Lung (tissue), 12 donors: ENCODE data around the gene ALKBH5. TPM values are rescaled to one million over a fixed set of nuclear protein-coding genes. Genes with fewer than 3 reads are reported as not detected.
A peak's percentile ranks its signal among the peaks of the same experiment; 100 is the strongest.

Experiments
- ATAC-seq: fragments of 200-7000 bp; cut with Tn5 transposase; one replicate; pipeline ENCODE4 v1.9.1; 2020; ENCODE audit warnings: moderate number of reproducible peaks; ENCODE audit not compliant: insufficient read depth, low FRiP score
- DNase-seq, 3 donors: peaks; one replicate each; pipeline ENCODE4 v3.0.0-alpha.2; 2013 to 2017
- H3K27ac ChIP-seq, 2 donors: one replicate each; pipeline ENCODE4 v1.5.1; 2013; ENCODE audit warnings: mild to moderate bottlenecking in 2 of 2, moderate library complexity in 2 of 2, control low read depth in 1 of 2, inconsistent platforms in 1 of 2, low read depth in 1 of 2, low read length in 1 of 2
- H3K27me3 ChIP-seq, 3 donors: one replicate each; pipeline ENCODE4 v1.5.1; 2013; ENCODE audit warnings: low read length in 2 of 3; ENCODE audit not compliant: control insufficient read depth in 3 of 3, insufficient read depth in 3 of 3
- H3K36me3 ChIP-seq, 4 donors: one replicate each; pipeline ENCODE4 v1.5.1; 2013; ENCODE audit warnings: low read length in 4 of 4, mild to moderate bottlenecking in 1 of 4, moderate library complexity in 1 of 4; ENCODE audit not compliant: control insufficient read depth in 4 of 4, insufficient read depth in 4 of 4
- H3K4me1 ChIP-seq, 5 donors: one replicate each; pipeline ENCODE4 v1.5.1; 2013; ENCODE audit warnings: low read length in 5 of 5, mild to moderate bottlenecking in 2 of 5, moderate library complexity in 1 of 5; ENCODE audit not compliant: control insufficient read depth in 5 of 5, insufficient read depth in 5 of 5
- H3K4me3 ChIP-seq: one replicate; pipeline ENCODE4 v1.5.1; 2013; ENCODE audit warnings: mild to moderate bottlenecking, control low read depth, moderate library complexity
- H3K9ac ChIP-seq, 2 donors: one replicate each; pipeline ENCODE4 v1.5.1; 2013; ENCODE audit warnings: low read length in 2 of 2, control low read depth in 1 of 2; ENCODE audit not compliant: insufficient read depth in 1 of 2
- H3K9me3 ChIP-seq, 4 donors: one replicate each; pipeline ENCODE4 v1.5.1; 2013; ENCODE audit warnings: low read length in 3 of 4, mild to moderate bottlenecking in 1 of 4, moderate library complexity in 1 of 4; ENCODE audit not compliant: control insufficient read depth in 4 of 4, insufficient read depth in 3 of 4
- CTCF ChIP-seq: IDR thresholded peaks from 2 replicates; pipeline ENCODE4 v1.5.1; 2012; ENCODE audit warnings: mild to moderate bottlenecking; ENCODE audit errors: control extremely low read depth, extremely low read depth
- WGBS, 2 donors: extraction: QIAGEN DNeasy Blood & Tissue Kit; methylation state at CpG; one replicate each; pipeline ENCODE4 v1.1.7; 2013; 5-methylcytosine and 5-hydroxymethylcytosine counted together
- polyA plus RNA-seq, 2 donors: library from polyadenylated mRNA; stranded (reverse); fragments of 200-250 nt; gene quantifications; one replicate each; pipeline ENCODE4 v1.2.1, GENCODE V29; 2013
- total RNA-seq, 2 donors: library from RNA; depleted of rRNA in 1 of 2; stranded (reverse); fragments of >200 nt in 1 of 2; gene quantifications; one replicate each; pipeline ENCODE4 v1.2.1, GENCODE V29; 2014 to 2021
- donor health status: control.
- donor health status: control.
- donor health status: Bipolar disorder and iron deficiency.
- donor health status: healthy.
- donor health status: DM: yes; HTN: yes; CAD: no.

ALKBH5 gene
- total and polyA plus RNA-seq, 4 donors, result 30.2 to 104 (median 59.8) TPM

DNA sequence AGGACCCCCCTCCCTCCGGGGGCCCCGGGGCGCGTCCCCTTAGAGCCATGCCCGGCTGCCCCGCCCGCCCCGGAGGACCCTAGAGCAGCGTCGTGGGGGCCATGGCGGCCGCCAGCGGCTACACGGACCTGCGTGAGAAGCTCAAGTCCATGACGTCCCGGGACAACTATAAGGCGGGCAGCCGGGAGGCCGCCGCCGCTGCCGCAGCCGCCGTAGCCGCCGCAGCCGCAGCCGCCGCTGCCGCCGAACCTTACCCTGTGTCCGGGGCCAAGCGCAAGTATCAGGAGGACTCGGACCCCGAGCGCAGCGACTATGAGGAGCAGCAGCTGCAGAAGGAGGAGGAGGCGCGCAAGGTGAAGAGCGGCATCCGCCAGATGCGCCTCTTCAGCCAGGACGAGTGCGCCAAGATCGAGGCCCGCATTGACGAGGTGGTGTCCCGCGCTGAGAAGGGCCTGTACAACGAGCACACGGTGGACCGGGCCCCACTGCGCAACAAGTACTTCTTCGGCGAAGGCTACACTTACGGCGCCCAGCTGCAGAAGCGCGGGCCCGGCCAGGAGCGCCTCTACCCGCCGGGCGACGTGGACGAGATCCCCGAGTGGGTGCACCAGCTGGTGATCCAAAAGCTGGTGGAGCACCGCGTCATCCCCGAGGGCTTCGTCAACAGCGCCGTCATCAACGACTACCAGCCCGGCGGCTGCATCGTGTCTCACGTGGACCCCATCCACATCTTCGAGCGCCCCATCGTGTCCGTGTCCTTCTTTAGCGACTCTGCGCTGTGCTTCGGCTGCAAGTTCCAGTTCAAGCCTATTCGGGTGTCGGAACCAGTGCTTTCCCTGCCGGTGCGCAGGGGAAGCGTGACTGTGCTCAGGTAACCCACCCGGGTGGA is 759 bp downstream of the ALKBH5 start:
- H3K27me3 ChIP-seq, result no peaks in the 10 kb centered on the region
- DNase-seq, result peak; percentile 50 to 64 (median 58)
- TF ChIP-seq CTCF, result no peak
- 0 to 1% methylated on average over 70 to 92 of the region's 92 CpGs for WGBS, 2 donors
- H3K36me3 ChIP-seq, result peaks cover 0 to 19% (median 8%) of the 10 kb centered on the region in 4 donors
- H3K9ac ChIP-seq, result peak overlapping the region; percentile 44 to 70
- no peaks in the 10 kb centered on the region for H3K9me3 ChIP-seq
- H3K4me1 ChIP-seq, result peaks cover 20 to 50% (median 27%) of the 10 kb centered on the region in 5 donors
- H3K4me3 ChIP-seq, result peak overlapping the region; percentile 89
- peak overlapping the region; percentile 93 to 98 for H3K27ac ChIP-seq
- no peak for ATAC-seq

- DNase-seq (peak; percentile 45 to 89 (median 85)), ATAC-seq (no peak)
- peaks cover 0 to 27% (median 12%) of the 10 kb centered on the region in 4 donors for H3K36me3 ChIP-seq
These were observed 1.8 kb downstream of the ALKBH5 start for GRCh38 chr17:18185391-18185790.

GRCh38 chr17:18185832-18186626 is 2.4 kb downstream of the ALKBH5 start:
- H3K36me3 ChIP-seq, result peaks cover 0 to 27% (median 12%) of the 10 kb centered on the region in 4 donors
- no peaks in the 10 kb centered on the region for H3K9me3 ChIP-seq
- H3K9ac ChIP-seq, result peak overlapping the region; percentile 51 to 79
- H3K4me3 ChIP-seq, result peak overlapping the region; percentile 9
- ATAC-seq, result no peak
- peaks cover 20 to 55% (median 38%) of the 10 kb centered on the region in 5 donors for H3K4me1 ChIP-seq
- peak overlapping the region; percentile 26 to 76 for H3K27ac ChIP-seq
- no peaks in the 10 kb centered on the region for H3K27me3 ChIP-seq
- no peak for TF ChIP-seq CTCF
- DNase-seq, result no peak
- WGBS, 2 donors, result 59 to 75% methylated on average over 10 of the region's 10 CpGs

More at GRCh38 chr17:18185391-18185790, 1.8 kb downstream of the ALKBH5 start:
- WGBS, 2 donors, result 20 to 46% methylated on average over 3 of the region's 3 CpGs
- H3K27ac ChIP-seq, result peak overlapping the region in 1 of 2 donors; percentile 76
- no peak overlapping the region for H3K4me3 ChIP-seq
- peak overlapping the region; percentile 51 to 79 for H3K9ac ChIP-seq
- peaks cover 20 to 50% (median 32%) of the 10 kb centered on the region in 5 donors for H3K4me1 ChIP-seq
- no peaks in the 10 kb centered on the region for H3K27me3 ChIP-seq
- H3K9me3 ChIP-seq, result no peaks in the 10 kb centered on the region
- no peak for TF ChIP-seq CTCF
